ENCODE results near the gene ZNF816.
A peak's percentile ranks its signal among the peaks of the same experiment; 100 is the strongest.
"Not testable (repeated sequence)": the region's sequence is repeated elsewhere in the genome, so short reads cannot be mapped to it uniquely, and the experiment has no call there.

The ZNF816 gene

GRCh38 chr19:52959613-52960295, 2.9 kb downstream of the ZNF816 start:
- no peak for DNase-seq (ENCODE audit: low read depth in 3 of 3)

- no peak for DNase-seq (ENCODE audit: low read depth in 3 of 3)
These were observed 5.1 kb downstream of the ZNF816 start for GRCh38 chr19:52957591-52957990.

- DNase-seq (ENCODE audit: low read depth in 3 of 3) = no peak
These were observed 5.8 kb downstream of the ZNF816 start for GRCh38 chr19:52956917-52957316.

- no peak for DNase-seq (ENCODE audit: low read depth in 3 of 3)
These were observed 13.3 kb downstream of the ZNF816 start for GRCh38 chr19:52949422-52949821.

- DNase-seq (ENCODE audit: low read depth in 3 of 3) = no peak
These were observed 14.5 kb downstream of the ZNF816 start for GRCh38 chr19:52948025-52948770.

GRCh38 chr19:52946322-52947310, 16.1 kb downstream of the ZNF816 start:
- DNase-seq (ENCODE audit: low read depth in 3 of 3) = no peak

- no peak for DNase-seq (ENCODE audit: low read depth in 3 of 3)
These were observed 16.9 kb downstream of the ZNF816 start for GRCh38 chr19:52945652-52946321.

- DNase-seq (ENCODE audit: low read depth in 3 of 3) = not testable (repeated sequence)
These were observed 17.8 kb downstream of the ZNF816 start for GRCh38 chr19:52944703-52945493.

- DNase-seq (ENCODE audit: low read depth in 3 of 3) = no peak
These were observed 18.6 kb downstream of the ZNF816 start for GRCh38 chr19:52943884-52944643.

- no peak for DNase-seq (ENCODE audit: low read depth in 3 of 3)
These were observed 19.4 kb downstream of the ZNF816 start for GRCh38 chr19:52943134-52943883.

- DNase-seq (ENCODE audit: low read depth in 3 of 3) = peak; percentile 88 to 92 (median 91)
These were observed 20.1 kb downstream of the ZNF816 start for GRCh38 chr19:52942386-52943133.

GRCh38 chr19:52941941-52942385, 20.7 kb downstream of the ZNF816 start:
- peak in 2 of 3 experiments; percentile 5 to 15 for DNase-seq (ENCODE audit: low read depth in 3 of 3)

- not testable (repeated sequence) for DNase-seq (ENCODE audit: low read depth in 3 of 3)
These were observed 21.2 kb downstream of the ZNF816 start for GRCh38 chr19:52941523-52941922.

- not testable (repeated sequence) for DNase-seq (ENCODE audit: low read depth in 3 of 3)
These were observed 21.8 kb downstream of the ZNF816 start for GRCh38 chr19:52940905-52941304.

- no peak for DNase-seq (ENCODE audit: low read depth in 3 of 3)
These were observed 23.9 kb downstream of the ZNF816 start for GRCh38 chr19:52938761-52939160.

- no peak for DNase-seq (ENCODE audit: low read depth in 3 of 3)
These were observed 25.7 kb downstream of the ZNF816 start for GRCh38 chr19:52936954-52937325.

GRCh38 chr19:52936151-52936953, 26.3 kb downstream of the ZNF816 start:
- DNase-seq (ENCODE audit: low read depth in 3 of 3) = no peak

GRCh38 chr19:52935434-52935833, 27.2 kb downstream of the ZNF816 start:
- no peak for DNase-seq (ENCODE audit: low read depth in 3 of 3)

Data from stimulated activated CD4-positive, alpha-beta T cell treated with anti-CD3 and anti-CD28 coated beads, TNF-alpha, amount 100 ng/mL, for 4 hours (primary cell).